ENCODE data around the gene GATA2. TPM values are rescaled to one million over a fixed set of nuclear protein-coding genes. Genes with fewer than 3 reads are reported as not detected.

GATA2 gene
- total and polyA plus RNA-seq, 2 of the 8 experiments (the other 6 are each of a cell fraction or from before 2014, with no cell fraction given) = 0.03 to 0.30 TPM

- 85% methylated on average over 16 of the region's 16 CpGs; no CpG with 5 or more reads in 1 of the 2 experiments for WGBS, 2 experiments (ENCODE audit: extremely low coverage in 1 of 2, insufficient coverage in 1 of 2, insufficient read length in 1 of 2, insufficient replicate concordance in 2 of 2, low coverage in 1 of 2, low lambda C conversion rate in 2 of 2, missing lambda C conversion rate in 1 of 2)
- Histone ChIP-seq H3K27ac (ENCODE audit: low read depth, low read length) (no peak overlapping the region), H3K23ac (ENCODE audit: insufficient read length) (no peak overlapping the region), H2AK5ac (ENCODE audit: low read depth, low read length) (no peak overlapping the region), H4K8ac (ENCODE audit: extremely low read depth, insufficient read depth, low read length) (no peak overlapping the region), H3K4ac (replicated peaks; ENCODE audit: insufficient read length, low read depth, low read length) (no peak overlapping the region), H3K9ac (replicated peaks in 1 of 4; ENCODE audit: extremely low read depth in 1 of 4, low read depth in 3 of 4, low read length in 3 of 4) (no peak overlapping the region), H2BK12ac (ENCODE audit: low read depth, low read length) (no peak overlapping the region), H2BK20ac (ENCODE audit: low read length) (no peak overlapping the region), H2BK15ac (ENCODE audit: low read length) (no peak overlapping the region), H2AFZ (ENCODE audit: low read length) (no peak overlapping the region), H3K14ac (ENCODE audit: insufficient read length) (no peak overlapping the region), H2BK120ac (replicated peaks; ENCODE audit: low read depth, low read length) (no peak overlapping the region), H3K79me2 (ENCODE audit: control insufficient read depth in 1 of 2, insufficient read depth in 2 of 2, low read length in 2 of 2) (no peaks in the 10 kb centered on the region), H3K79me1 (ENCODE audit: low read depth, low read length) (no peaks in the 10 kb centered on the region), H3K4me3 (ENCODE audit: extremely low read depth in 1 of 4, insufficient read depth in 2 of 4, low read depth in 3 of 4, low read length in 4 of 4) (no peak overlapping the region), H3K9me3 (ENCODE audit: insufficient read depth in 2 of 2, low read depth in 1 of 2, low read length in 1 of 2) (no peaks in the 10 kb centered on the region), H3K18ac (ENCODE audit: extremely low read depth, low read length) (no peak overlapping the region), H3K23me2 (ENCODE audit: low read depth, low read length) (no peaks in the 10 kb centered on the region; the same call in 1 of the 2 replicates), H3K36me3 (ENCODE audit: control insufficient read depth in 2 of 4, insufficient read depth in 4 of 4, low read length in 3 of 4) (no peaks in the 10 kb centered on the region), H2BK5ac (ENCODE audit: low read depth, low read length) (no peak overlapping the region), H3K27me3 (replicated peaks in 1 of 4; ENCODE audit: control insufficient read depth in 3 of 4, extremely low read depth in 1 of 4, insufficient read depth in 3 of 4, low read length in 3 of 4) (peaks cover 0 to 6% (median 0%) of the 10 kb centered on the region in 4 experiments; a peak in 4 of 7 replicates), H4K20me1 (replicated peaks in 1 of 2; ENCODE audit: control insufficient read depth in 1 of 2, insufficient read depth in 2 of 2, low read length in 2 of 2) (no peaks in the 10 kb centered on the region), H4K91ac (replicated peaks; ENCODE audit: insufficient read length, low read length) (no peak overlapping the region), H4K5ac (ENCODE audit: insufficient read length, low read depth, low read length) (no peak overlapping the region), H3K4me1 (replicated peaks in 1 of 4; ENCODE audit: control insufficient read depth in 3 of 4, insufficient read depth in 4 of 4, low read length in 3 of 4) (peaks cover 0 to 5% (median 0%) of the 10 kb centered on the region in 4 experiments; a peak in 1 of 7 replicates), H3K56ac (replicated peaks; ENCODE audit: insufficient read length, low read depth, low read length) (no peak overlapping the region), H3K4me2 (ENCODE audit: insufficient read depth in 1 of 2, low read depth in 2 of 2, low read length in 2 of 2) (no peak overlapping the region)
- POLR2A ChIA-PET (ENCODE audit: partially characterized antibody) = interaction anchor here (1.3 kb wide), 1 partner anchor 8 kb away, joined by 3 read pairs; no protein-coding TSS in a partner anchor
- TF ChIP-seq FOSL1 (IDR thresholded peaks at IDR 0.05; ENCODE audit: insufficient read depth, low read depth, low read length) = no peak
- TF ChIP-seq TBP (IDR thresholded peaks at IDR 0.05; ENCODE audit: low read depth, low read length) = no peak
- FAIRE-seq (no peak), DNase-seq (ENCODE audit: low read depth in 1 of 2, low spot score in 2 of 2) (no peak)
- CTCF ChIA-PET (ENCODE audit: partially characterized antibody) = interaction anchor here (1.1 to 12.7 kb wide), 4 partner anchors 17 to 41 kb away, joined by 3 to 135 read pairs (median 10); no protein-coding TSS in a partner anchor
Measured at GRCh38 chr3:128455786-128456748, 36.9 kb downstream of the GATA2 start.
